Mesenchymal stem cell (in vitro differentiated cells and primary cell): ENCODE data around the gene SH3PXD2A. TPM values are rescaled to one million over a fixed set of nuclear protein-coding genes. Genes with fewer than 3 reads are reported as not detected.

Experiments
- DNase-seq: peaks from one replicate; pipeline ENCODE4 v3.0.0-alpha.2; 2013
- H2AFZ ChIP-seq: one replicate; pipeline ENCODE4 v1.6.1; 2013; ENCODE audit warnings: low read depth, mild to moderate bottlenecking, control low read depth, inconsistent platforms, low read length, moderate library complexity
- H2AK5ac ChIP-seq: 2 replicates; pipeline ENCODE4 v1.6.1; 2013; ENCODE audit warnings: low read length, moderate library complexity, mild to moderate bottlenecking, inconsistent platforms; ENCODE audit not compliant: severe bottlenecking
- H2BK120ac ChIP-seq: one replicate; pipeline ENCODE4 v1.6.1; 2013; ENCODE audit warnings: low read depth, mild to moderate bottlenecking, inconsistent platforms, low read length, moderate library complexity
- H2BK12ac ChIP-seq, 2 experiments: one replicate each; pipeline ENCODE4 v1.6.1; 2013; ENCODE audit warnings: inconsistent platforms in 2 of 2, low read length in 2 of 2, mild to moderate bottlenecking in 2 of 2, moderate library complexity in 2 of 2, control low read depth in 1 of 2
- H2BK15ac ChIP-seq: one replicate; pipeline ENCODE4 v1.6.1; 2013; ENCODE audit warnings: mild to moderate bottlenecking, low read depth, inconsistent platforms; ENCODE audit not compliant: poor library complexity, severe bottlenecking
- H2BK5ac ChIP-seq: 2 replicates; pipeline ENCODE4 v1.6.1; 2013; ENCODE audit warnings: low read depth, mild to moderate bottlenecking, low read length, control low read depth, inconsistent platforms; ENCODE audit not compliant: poor library complexity, severe bottlenecking
- H3K14ac ChIP-seq, 2 experiments: one replicate each; pipeline ENCODE4 v1.6.1; 2013; ENCODE audit warnings: inconsistent platforms in 2 of 2, low read length in 2 of 2, control low read depth in 1 of 2, mild to moderate bottlenecking in 1 of 2, moderate library complexity in 1 of 2
- H3K18ac ChIP-seq, 2 experiments: one replicate each; pipeline ENCODE4 v1.6.1; 2013; ENCODE audit warnings: inconsistent platforms in 2 of 2, low read length in 2 of 2, control low read depth in 1 of 2, low read depth in 1 of 2, mild to moderate bottlenecking in 1 of 2
- H3K23ac ChIP-seq, 2 experiments: one replicate each; pipeline ENCODE4 v1.6.1; 2013; ENCODE audit warnings: inconsistent platforms in 2 of 2, low read length in 2 of 2, mild to moderate bottlenecking in 2 of 2, moderate library complexity in 2 of 2, control low read depth in 1 of 2
- H3K27ac ChIP-seq: 2 replicates; pipeline ENCODE4 v1.5.1; 2013; ENCODE audit warnings: mild to moderate bottlenecking, moderate library complexity, low read length, control low read depth, inconsistent platforms; ENCODE audit not compliant: poor library complexity, severe bottlenecking
- H3K27me3 ChIP-seq, 2 experiments: 2 replicates each; pipeline versions ENCODE4 v1.6.1 to v1.7.0; 2013; ENCODE audit warnings: low read length in 2 of 2, mild to moderate bottlenecking in 2 of 2, moderate library complexity in 2 of 2, control low read depth in 1 of 2, inconsistent platforms in 1 of 2; ENCODE audit not compliant: control insufficient read depth in 1 of 2, insufficient read depth in 1 of 2
- H3K36me3 ChIP-seq, 2 experiments: 2 replicates each; pipeline versions ENCODE4 v1.6.1 to v1.7.0; 2013; ENCODE audit warnings: low read length in 2 of 2, control low read depth in 1 of 2, inconsistent platforms in 1 of 2, low read depth in 1 of 2, mild to moderate bottlenecking in 1 of 2; ENCODE audit not compliant: insufficient read depth in 2 of 2, control insufficient read depth in 1 of 2
- H3K4ac ChIP-seq, 2 experiments: one replicate each; pipeline ENCODE4 v1.6.1; 2013; ENCODE audit warnings: inconsistent platforms in 2 of 2, low read length in 2 of 2, mild to moderate bottlenecking in 2 of 2, moderate library complexity in 2 of 2, control low read depth in 1 of 2, low read depth in 1 of 2
- H3K4me1 ChIP-seq: 2 replicates; pipeline ENCODE4 v1.6.1; 2013; ENCODE audit warnings: low read depth, low read length, control low read depth; ENCODE audit not compliant: control insufficient read depth, insufficient read depth
- H3K4me2 ChIP-seq: 2 replicates; pipeline ENCODE4 v1.6.1; 2013; ENCODE audit warnings: low read length, mild to moderate bottlenecking, inconsistent platforms; ENCODE audit not compliant: poor library complexity, severe bottlenecking
- H3K4me3 ChIP-seq, 2 experiments: 2 replicates each; pipeline versions ENCODE4 v1.5.1 to v1.7.0; 2013; ENCODE audit warnings: low read length in 2 of 2, mild to moderate bottlenecking in 2 of 2, control low read depth in 1 of 2, low read depth in 1 of 2; ENCODE audit not compliant: insufficient read depth in 1 of 2
- H3K79me1 ChIP-seq: replicated peaks from 2 replicates; pipeline ENCODE4 v1.6.1; 2013; ENCODE audit warnings: mild to moderate bottlenecking, control low read depth, low read length, inconsistent platforms; ENCODE audit not compliant: poor library complexity, severe bottlenecking
- H3K9ac ChIP-seq: 2 replicates; pipeline ENCODE4 v1.7.0; 2013; ENCODE audit warnings: mild to moderate bottlenecking, low read length, moderate library complexity
- H3K9me3 ChIP-seq: 2 replicates; pipeline ENCODE4 v1.7.0; 2013; ENCODE audit warnings: mild to moderate bottlenecking, low read length; ENCODE audit not compliant: control insufficient read depth
- H4K8ac ChIP-seq: one replicate; pipeline ENCODE4 v1.6.1; 2013; ENCODE audit warnings: inconsistent platforms, mild to moderate bottlenecking, low read length, moderate library complexity
- H4K91ac ChIP-seq: one replicate; pipeline ENCODE4 v1.6.1; 2013; ENCODE audit warnings: mild to moderate bottlenecking, low read length, inconsistent platforms
- WGBS: methylation state at CpG from one replicate; pipeline ENCODE4 v1.1.7; 2013; ENCODE audit warnings: mixed read lengths; 5-methylcytosine and 5-hydroxymethylcytosine counted together
- small RNA-seq: library from polyadenylated mRNA; stranded (forward); fragments of <200 nt; extraction: miRNeasy Mini kit (QIAGEN cat#:217004); gene quantifications from one replicate; pipeline ENCODE3, GENCODE V24; 2013; ENCODE audit warnings: low read depth

Gene SH3PXD2A

DNA sequence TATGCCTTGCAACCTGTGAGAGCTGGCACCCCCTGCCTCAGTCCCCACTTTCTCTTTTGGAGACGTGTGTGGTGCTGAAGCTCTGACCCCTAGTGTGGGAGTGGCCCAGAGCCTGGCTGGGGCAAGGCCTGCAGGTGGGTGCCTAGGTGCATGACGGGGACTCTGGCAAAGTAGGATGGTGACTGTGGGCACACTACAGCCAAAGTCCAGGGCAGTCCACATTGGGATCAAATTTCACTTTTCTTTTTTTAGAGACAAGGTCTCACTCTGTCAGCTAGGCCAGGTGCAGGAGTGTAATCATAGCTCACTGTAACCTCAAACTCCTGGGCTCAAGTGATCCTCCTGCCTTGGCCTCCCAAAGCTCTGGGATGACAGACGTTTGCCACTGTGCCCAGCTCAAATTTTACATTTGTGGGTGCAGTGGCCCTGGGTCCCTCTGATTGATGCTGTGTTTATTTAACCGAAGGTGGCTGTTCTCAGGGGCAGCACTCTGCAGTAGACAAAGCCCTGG is 309.6 kb downstream of the SH3PXD2A start:
- H3K23ac ChIP-seq: no peak overlapping the region
- H3K79me1 ChIP-seq: no peaks in the 10 kb centered on the region

DNA sequence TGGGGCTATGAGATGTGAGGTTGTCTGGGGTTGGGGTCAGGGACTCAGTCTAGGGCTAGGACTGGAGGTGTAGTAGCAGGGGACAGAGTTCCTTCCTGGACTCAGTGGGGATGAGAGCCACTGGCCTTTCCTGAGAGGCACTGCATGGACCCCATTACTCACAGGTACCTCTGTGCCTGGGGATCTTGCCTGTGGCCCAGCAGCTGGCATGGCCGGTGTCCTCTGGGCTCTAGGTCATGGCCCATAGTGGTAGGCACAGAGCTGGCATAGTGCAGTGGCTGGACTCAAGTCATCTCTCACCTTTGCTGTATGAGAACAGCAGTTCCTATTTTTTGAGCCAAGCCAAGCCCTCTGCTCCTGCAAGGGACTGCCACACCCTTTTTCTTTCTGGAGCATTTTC is 310.0 kb downstream of the SH3PXD2A start:
- no peak overlapping the region for H2BK5ac ChIP-seq
- peaks cover 7% of the 10 kb centered on the region for H3K4me1 ChIP-seq
- DNase-seq: no peak
- H2AK5ac ChIP-seq: no peak overlapping the region
- H3K4ac ChIP-seq: no peak overlapping the region
- no peak overlapping the region for H3K27ac ChIP-seq
- no peak overlapping the region for H3K4me2 ChIP-seq
- no peak overlapping the region for H3K4me3 ChIP-seq
- no peak overlapping the region for H3K23ac ChIP-seq
- H4K8ac ChIP-seq: no peak overlapping the region
- H3K9ac ChIP-seq: no peak overlapping the region
- no peak overlapping the region for H3K14ac ChIP-seq
- no peaks in the 10 kb centered on the region for H3K79me1 ChIP-seq
- WGBS: 95% methylated on average over 1 of the region's 1 CpG
- no peak overlapping the region for H3K18ac ChIP-seq
- peaks cover 90 to 92% of the 10 kb centered on the region in 2 experiments for H3K27me3 ChIP-seq
- H2BK12ac ChIP-seq: no peak overlapping the region
- H2AFZ ChIP-seq: no peak overlapping the region
- no peak overlapping the region for H4K91ac ChIP-seq
- H2BK120ac ChIP-seq: no peak overlapping the region
- H2BK15ac ChIP-seq: no peak overlapping the region
- H3K9me3 ChIP-seq: no peaks in the 10 kb centered on the region
- no peaks in the 10 kb centered on the region for H3K36me3 ChIP-seq

More for the DNA sequence above, 309.6 kb downstream of the SH3PXD2A start:
- Histone ChIP-seq H2BK15ac (no peak overlapping the region), H3K36me3 (no peaks in the 10 kb centered on the region), H3K4me1 (peaks cover 7% of the 10 kb centered on the region), H4K8ac (no peak overlapping the region), H3K27me3 (peaks cover 92% of the 10 kb centered on the region in 2 experiments), H4K91ac (no peak overlapping the region), H3K27ac (no peak overlapping the region), H3K18ac (no peak overlapping the region), H3K9me3 (no peaks in the 10 kb centered on the region), H3K4me2 (no peak overlapping the region), H2BK5ac (no peak overlapping the region), H2AK5ac (no peak overlapping the region), H2AFZ (no peak overlapping the region), H2BK12ac (no peak overlapping the region), H3K9ac (no peak overlapping the region), H2BK120ac (no peak overlapping the region), H3K4me3 (no peak overlapping the region), H3K4ac (no peak overlapping the region), H3K14ac (no peak overlapping the region)
- DNase-seq: no peak
- WGBS: 76% methylated on average over 4 of the region's 4 CpGs

DNA sequence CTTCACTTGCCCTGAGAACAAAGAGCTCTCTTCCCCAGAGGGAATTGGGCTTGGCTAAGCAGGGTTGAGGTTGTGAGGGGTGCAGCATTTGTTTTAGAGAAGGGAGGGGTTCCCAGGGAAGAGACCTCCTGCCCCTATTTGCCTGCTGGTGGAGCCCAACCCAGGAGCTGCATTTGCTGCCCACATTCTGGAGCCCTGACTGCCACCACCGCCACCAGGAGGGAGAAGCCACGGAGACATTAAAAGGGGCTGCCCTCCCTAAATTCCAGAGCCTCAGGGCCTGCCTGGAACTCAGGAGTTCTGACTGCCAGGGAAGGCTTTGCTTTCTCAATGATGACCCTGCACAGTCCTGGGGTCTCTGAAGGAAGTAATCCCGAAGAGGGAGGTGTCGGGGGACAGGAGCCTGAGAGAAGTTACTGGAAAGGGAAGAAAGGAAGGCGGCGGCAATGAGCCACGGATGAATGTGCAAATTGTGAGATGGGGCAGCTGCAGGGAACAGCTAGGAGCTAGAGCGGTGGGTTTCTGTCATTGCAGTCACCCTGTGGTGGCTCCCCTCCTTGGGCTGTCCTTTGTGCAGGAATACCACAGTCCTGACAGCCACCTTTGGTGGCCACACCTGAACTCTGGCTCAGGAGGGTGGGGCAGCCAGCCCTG is 310.6 kb downstream of the SH3PXD2A start:
- Histone ChIP-seq H4K91ac (no peak overlapping the region), H2AFZ (no peak overlapping the region), H2BK5ac (no peak overlapping the region), H3K9ac (no peak overlapping the region), H3K4me1 (peaks cover 7% of the 10 kb centered on the region), H3K4me3 (no peak overlapping the region), H3K23ac (no peak overlapping the region), H3K27ac (no peak overlapping the region), H2BK15ac (no peak overlapping the region), H3K27me3 (peaks cover 86 to 92% of the 10 kb centered on the region in 2 experiments), H3K4me2 (no peak overlapping the region), H2AK5ac (no peak overlapping the region), H3K79me1 (no peaks in the 10 kb centered on the region), H2BK12ac (no peak overlapping the region), H3K18ac (no peak overlapping the region), H2BK120ac (no peak overlapping the region), H3K9me3 (no peaks in the 10 kb centered on the region), H3K4ac (no peak overlapping the region), H3K14ac (no peak overlapping the region), H4K8ac (no peak overlapping the region), H3K36me3 (no peaks in the 10 kb centered on the region)
- WGBS: 87% methylated on average over 8 of the region's 8 CpGs
- no peak for DNase-seq

Small RNA genes lying within 50 kb of the gene (small RNA-seq; reads per million reads assigned to genes)
- not detected for gene RF00019
